Choroid plexus epithelial cell (primary cell): Measurements from ENCODE around the gene MGMT.
A peak's percentile ranks its signal among the peaks of the same experiment; 100 is the strongest.

Source experiments
- DNase-seq: peaks from one replicate; pipeline ENCODE4 v3.0.0-alpha.2; 2010; ENCODE audit warnings: low read depth
- H3K4me3 ChIP-seq: 2 replicates; pipeline ENCODE4 v1.5.1; 2011; ENCODE audit warnings: low read depth, mild to moderate bottlenecking, control low read depth, low read length, moderate library complexity
- CTCF ChIP-seq: conservative IDR thresholded peaks from 2 replicates; pipeline ENCODE4 v1.5.1; 2011; ENCODE audit warnings: low read depth, mild to moderate bottlenecking, control low read depth, inconsistent platforms, low read length, moderate library complexity

Gene MGMT

GRCh38 chr10:129547608-129548007 lies 80.6 kb downstream of the MGMT start:
- peak; percentile 17 for DNase-seq
- TF ChIP-seq CTCF: no peak
- no peak overlapping the region for H3K4me3 ChIP-seq

- no peak for DNase-seq
- no peak overlapping the region for H3K4me3 ChIP-seq
- no peak for TF ChIP-seq CTCF
Measured at GRCh38 chr10:129548600-129548999, 81.6 kb downstream of the MGMT start.

- no peak for TF ChIP-seq CTCF
- no peak for DNase-seq
- H3K4me3 ChIP-seq: no peak overlapping the region
Measured at GRCh38 chr10:129550076-129550475, 83.0 kb downstream of the MGMT start.

GRCh38 chr10:129550658-129551057 lies 83.6 kb downstream of the MGMT start:
- TF ChIP-seq CTCF: no peak
- no peak overlapping the region for H3K4me3 ChIP-seq
- no peak for DNase-seq

GRCh38 chr10:129552119-129552518 lies 85.1 kb downstream of the MGMT start:
- DNase-seq: no peak
- TF ChIP-seq CTCF: no peak
- no peak overlapping the region for H3K4me3 ChIP-seq

- DNase-seq: no peak
- TF ChIP-seq CTCF: no peak
Measured at GRCh38 chr10:129553928-129554327, 86.9 kb downstream of the MGMT start.

GRCh38 chr10:129556316-129556715 lies 89.3 kb downstream of the MGMT start:
- no peak for TF ChIP-seq CTCF
- H3K4me3 ChIP-seq: no peak overlapping the region
- DNase-seq: no peak

More at GRCh38 chr10:129553928-129554327, 86.9 kb downstream of the MGMT start:
- H3K4me3 ChIP-seq: no peak overlapping the region
